ENCODE results near the gene OCLN.
"Not testable (repeated sequence)": the region's sequence is repeated elsewhere in the genome, so short reads cannot be mapped to it uniquely, and the experiment has no call there.

OCLN gene

DNA sequence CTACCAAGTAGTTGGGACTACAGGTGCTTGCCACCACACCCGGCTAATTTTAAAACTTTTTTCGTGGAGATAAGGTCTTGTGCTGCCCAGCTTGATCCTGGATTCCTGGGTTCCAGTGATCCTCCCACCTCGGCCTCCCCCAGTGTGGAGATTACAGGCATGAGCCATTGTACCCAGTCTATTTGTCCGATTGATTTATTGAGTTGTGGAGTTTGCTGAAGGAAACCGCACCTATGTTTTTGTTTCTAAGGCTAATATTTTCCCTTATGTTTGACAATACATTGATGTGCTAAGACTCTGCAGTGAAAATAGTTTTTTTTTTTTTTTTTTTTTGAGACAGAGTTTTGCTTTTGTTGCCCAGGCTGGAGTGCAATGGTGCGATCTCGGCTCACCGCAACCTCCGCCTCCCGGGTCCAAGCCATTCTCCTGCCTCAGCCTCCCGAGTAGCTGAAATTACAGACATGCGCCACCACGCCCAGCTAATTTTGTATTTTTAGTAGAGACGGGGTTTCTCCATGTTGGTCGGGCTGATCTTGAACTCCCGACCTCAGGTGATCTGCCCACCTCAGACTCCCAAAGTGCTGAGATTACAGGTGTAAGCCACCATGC lies 20.0 kb upstream of the OCLN start:
- not testable (repeated sequence) for H3K4me3 Mint-ChIP-seq; H3K4me1 Mint-ChIP-seq (ENCODE audit: low read depth); H3K36me3 Mint-ChIP-seq (ENCODE audit: low read depth); H3K9me3 Mint-ChIP-seq; H3K27me3 Mint-ChIP-seq; H3K27ac Mint-ChIP-seq

- no peak overlapping the region for H3K4me3 Mint-ChIP-seq
- H3K36me3 Mint-ChIP-seq (ENCODE audit: low read depth), result no peaks in the 10 kb centered on the region
- H3K4me1 Mint-ChIP-seq (ENCODE audit: low read depth), result no peaks in the 10 kb centered on the region
- H3K27ac Mint-ChIP-seq, result no peak overlapping the region
- no peaks in the 10 kb centered on the region for H3K27me3 Mint-ChIP-seq
- no peaks in the 10 kb centered on the region for H3K9me3 Mint-ChIP-seq
Observed at GRCh38 chr5:69477170-69477569, 15.4 kb upstream of the OCLN start.

- not testable (repeated sequence) for H3K9me3 Mint-ChIP-seq; H3K36me3 Mint-ChIP-seq (ENCODE audit: low read depth); H3K27me3 Mint-ChIP-seq; H3K4me1 Mint-ChIP-seq (ENCODE audit: low read depth); H3K4me3 Mint-ChIP-seq; H3K27ac Mint-ChIP-seq
Observed at GRCh38 chr5:69478296-69478695, 14.3 kb upstream of the OCLN start.

DNA sequence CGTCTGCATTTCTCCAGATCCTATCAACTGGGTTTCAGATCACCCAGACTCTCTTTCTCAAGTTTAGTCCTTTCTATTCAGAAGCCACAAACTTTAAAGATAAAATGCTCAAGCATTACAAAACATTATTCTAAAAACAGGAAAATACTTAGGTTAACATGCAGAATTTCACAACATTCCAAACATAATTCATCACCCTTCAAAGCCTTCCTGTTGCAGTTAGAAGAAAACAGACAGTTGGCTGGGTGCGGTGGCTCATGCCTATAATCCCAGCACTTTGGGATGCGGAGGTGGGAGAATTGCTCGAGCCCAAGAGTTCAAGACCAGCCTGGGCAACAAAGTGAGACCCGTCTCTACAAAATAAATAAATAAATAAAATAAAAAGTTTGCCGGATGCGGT lies 7.7 kb upstream of the OCLN start:
- H3K4me1 Mint-ChIP-seq (ENCODE audit: low read depth), result no peaks in the 10 kb centered on the region
- no peak overlapping the region for H3K4me3 Mint-ChIP-seq
- H3K27me3 Mint-ChIP-seq, result peaks cover 19% of the 10 kb centered on the region
- H3K9me3 Mint-ChIP-seq, result no peaks in the 10 kb centered on the region
- no peak overlapping the region for H3K27ac Mint-ChIP-seq
- no peaks in the 10 kb centered on the region for H3K36me3 Mint-ChIP-seq (ENCODE audit: low read depth)

DNA sequence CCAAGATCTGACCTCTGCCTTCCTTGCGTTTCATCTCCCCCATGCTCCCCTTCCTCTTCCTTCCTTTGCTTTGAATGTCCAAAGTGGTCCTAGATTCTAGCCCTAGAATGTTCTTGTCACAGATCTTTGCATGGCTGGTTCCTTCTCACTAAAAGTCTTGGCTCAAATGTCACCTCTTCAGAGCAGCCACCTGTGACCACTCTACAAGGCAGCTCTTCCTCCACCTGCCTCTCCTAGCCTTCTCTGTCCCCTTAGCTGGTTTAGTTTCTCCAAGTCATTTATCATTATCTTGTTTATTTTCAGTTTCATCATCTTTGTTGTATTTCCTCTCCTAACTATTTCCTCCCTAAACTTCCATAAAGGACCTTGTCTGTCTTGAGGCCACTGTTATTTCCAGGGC lies 7.1 kb upstream of the OCLN start:
- Mint-ChIP-seq H3K36me3 (ENCODE audit: low read depth) (no peaks in the 10 kb centered on the region), H3K4me1 (ENCODE audit: low read depth) (no peaks in the 10 kb centered on the region), H3K27ac (no peak overlapping the region), H3K9me3 (no peaks in the 10 kb centered on the region), H3K4me3 (no peak overlapping the region), H3K27me3 (peaks cover 24% of the 10 kb centered on the region)

- Mint-ChIP-seq H3K36me3 (ENCODE audit: low read depth) (no peaks in the 10 kb centered on the region), H3K27ac (no peak overlapping the region), H3K4me1 (ENCODE audit: low read depth) (no peaks in the 10 kb centered on the region), H3K4me3 (no peak overlapping the region), H3K9me3 (no peaks in the 10 kb centered on the region), H3K27me3 (peaks cover 53% of the 10 kb centered on the region)
Observed at GRCh38 chr5:69489246-69489645, 3.3 kb upstream of the OCLN start.

- Mint-ChIP-seq H3K4me3 (peak overlapping the region; percentile 8), H3K27me3 (peaks cover 64% of the 10 kb centered on the region)
Observed at GRCh38 chr5:69491027-69491426, 1.6 kb upstream of the OCLN start.

GRCh38 chr5:69491838-69492390 lies 676 bp upstream of the OCLN start:
- Mint-ChIP-seq H3K4me3 (peak overlapping the region; percentile 74), H3K27ac (no peak overlapping the region), H3K27me3 (peaks cover 64% of the 10 kb centered on the region), H3K9me3 (no peaks in the 10 kb centered on the region), H3K36me3 (ENCODE audit: low read depth) (no peaks in the 10 kb centered on the region), H3K4me1 (ENCODE audit: low read depth) (no peaks in the 10 kb centered on the region)

More at GRCh38 chr5:69491027-69491426, 1.6 kb upstream of the OCLN start:
- Mint-ChIP-seq H3K4me1 (ENCODE audit: low read depth) (no peaks in the 10 kb centered on the region), H3K27ac (no peak overlapping the region), H3K36me3 (ENCODE audit: low read depth) (no peaks in the 10 kb centered on the region), H3K9me3 (no peaks in the 10 kb centered on the region)

- Mint-ChIP-seq H3K9me3 (no peaks in the 10 kb centered on the region), H3K4me1 (ENCODE audit: low read depth) (no peaks in the 10 kb centered on the region), H3K4me3 (peak overlapping the region; percentile 74), H3K27me3 (peaks cover 66% of the 10 kb centered on the region), H3K27ac (no peak overlapping the region), H3K36me3 (ENCODE audit: low read depth) (no peaks in the 10 kb centered on the region)
Observed at GRCh38 chr5:69492923-69493395, 369 bp downstream of the OCLN start.

DNA sequence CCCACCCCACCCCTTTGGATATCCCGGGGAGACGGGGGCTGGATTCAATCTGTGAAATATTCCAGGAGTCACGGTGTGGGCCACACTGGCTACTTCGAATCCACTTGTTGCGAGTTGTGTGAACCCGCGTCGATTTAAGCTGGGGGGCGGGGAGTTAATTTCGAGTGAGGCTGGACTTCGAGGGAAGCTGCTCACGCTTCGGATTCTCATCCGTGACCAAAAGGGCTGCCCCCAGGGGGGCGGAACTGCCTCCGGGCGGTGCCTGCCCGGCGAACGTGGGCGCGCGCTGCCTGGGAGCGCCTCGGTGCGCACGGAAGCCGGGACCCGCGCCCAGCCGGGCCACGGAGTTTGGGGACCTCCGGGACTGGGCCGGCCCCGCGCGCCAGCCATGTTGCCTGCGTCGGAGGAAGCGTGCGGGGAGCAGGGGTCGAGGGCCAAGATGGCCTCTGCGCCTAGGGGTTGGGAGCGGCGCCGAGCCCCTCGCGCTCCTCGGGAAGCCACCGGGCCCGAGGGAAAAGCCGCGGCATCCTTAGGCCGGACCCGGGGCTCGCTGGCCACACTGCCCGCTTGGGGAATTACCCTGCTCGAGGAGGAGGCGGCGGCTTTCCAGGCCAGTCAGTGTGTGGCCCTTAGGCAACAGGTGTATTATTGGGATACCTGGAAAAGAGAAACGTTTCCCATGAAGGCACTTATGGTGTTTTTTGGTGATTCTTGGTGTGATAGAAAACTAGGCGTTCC lies 975 bp downstream of the OCLN start:
- H3K27ac Mint-ChIP-seq, result no peak overlapping the region

DNA sequence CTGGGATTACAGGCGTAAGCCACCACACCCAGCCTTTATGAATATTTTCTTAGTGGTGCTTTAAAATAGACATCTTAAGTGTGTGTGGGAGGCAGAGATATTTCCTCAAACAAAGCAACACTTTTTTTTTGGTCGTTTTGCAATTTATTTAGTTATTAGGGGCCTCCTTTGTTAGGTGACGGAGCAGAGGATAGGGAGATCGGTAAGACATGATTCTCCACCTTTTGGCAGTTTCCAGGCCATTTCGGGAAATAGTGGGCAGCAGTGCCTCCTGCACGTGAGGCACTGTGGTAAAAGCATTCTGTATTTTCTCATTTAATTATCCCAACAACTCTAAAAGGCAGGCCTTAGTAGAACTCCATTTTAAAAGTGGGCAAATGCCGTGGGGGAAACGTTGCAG lies 1.9 kb downstream of the OCLN start:
- Mint-ChIP-seq H3K4me3 (no peak overlapping the region), H3K4me1 (ENCODE audit: low read depth) (no peaks in the 10 kb centered on the region), H3K36me3 (ENCODE audit: low read depth) (no peaks in the 10 kb centered on the region), H3K27me3 (peaks cover 60% of the 10 kb centered on the region), H3K9me3 (no peaks in the 10 kb centered on the region), H3K27ac (no peak overlapping the region)

More for the DNA sequence above, 975 bp downstream of the OCLN start:
- H3K9me3 Mint-ChIP-seq, result no peaks in the 10 kb centered on the region
- H3K27me3 Mint-ChIP-seq, result peaks cover 66% of the 10 kb centered on the region
- H3K4me3 Mint-ChIP-seq, result peak overlapping the region; percentile 74
- no peaks in the 10 kb centered on the region for H3K4me1 Mint-ChIP-seq (ENCODE audit: low read depth)
- H3K36me3 Mint-ChIP-seq (ENCODE audit: low read depth), result no peaks in the 10 kb centered on the region

DNA sequence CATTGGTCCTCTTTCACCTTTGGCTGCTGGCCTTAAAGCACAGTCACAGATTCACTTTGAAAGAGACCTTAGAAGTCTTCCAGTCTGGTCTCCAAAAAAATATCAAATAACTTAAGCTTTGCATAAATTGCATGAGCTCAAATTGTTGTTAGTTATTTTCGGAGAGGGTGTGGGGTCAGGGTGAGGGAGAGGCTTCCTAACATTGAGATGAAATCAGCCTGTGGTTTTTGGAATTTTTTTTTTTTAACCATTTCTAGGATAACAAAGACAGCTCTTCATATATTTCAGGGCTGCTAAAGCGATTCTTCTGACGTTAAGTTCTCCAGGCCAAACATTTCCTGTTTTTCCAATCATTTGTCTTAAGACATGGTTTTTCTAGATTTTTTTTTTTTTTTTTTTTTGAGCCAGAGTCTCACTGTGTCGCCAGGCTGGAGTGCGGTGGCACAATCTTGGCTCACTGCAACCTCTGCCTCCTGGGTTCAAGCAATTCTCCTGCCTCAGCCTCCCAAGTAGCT lies 4.5 kb downstream of the OCLN start:
- no peaks in the 10 kb centered on the region for H3K9me3 Mint-ChIP-seq

DNA sequence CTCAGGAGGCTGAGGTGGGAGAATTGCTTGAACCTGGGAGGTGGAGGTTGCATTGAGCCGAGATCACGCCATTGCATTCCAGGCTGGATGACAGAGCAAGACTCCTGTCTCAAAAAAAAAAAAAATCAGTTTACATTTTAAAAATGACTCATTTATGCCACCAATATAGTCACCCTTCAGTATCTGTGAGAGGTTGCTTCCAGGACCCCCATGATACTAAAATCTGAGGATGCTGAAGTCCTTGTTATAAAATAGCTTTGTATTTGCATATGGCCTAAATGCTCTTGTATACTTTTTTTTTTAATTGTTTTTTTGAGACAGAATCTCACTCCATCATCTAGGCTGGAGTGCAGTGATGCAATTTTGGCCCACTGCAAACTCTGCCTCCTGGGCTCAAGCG lies 5.8 kb downstream of the OCLN start:
- Mint-ChIP-seq H3K36me3 (ENCODE audit: low read depth) (no peaks in the 10 kb centered on the region), H3K4me1 (ENCODE audit: low read depth) (no peaks in the 10 kb centered on the region), H3K27me3 (peaks cover 38% of the 10 kb centered on the region), H3K9me3 (no peaks in the 10 kb centered on the region), H3K4me3 (no peak overlapping the region), H3K27ac (no peak overlapping the region)

More for the DNA sequence above, 4.5 kb downstream of the OCLN start:
- Mint-ChIP-seq H3K27ac (no peak overlapping the region), H3K4me3 (no peak overlapping the region), H3K4me1 (ENCODE audit: low read depth) (no peaks in the 10 kb centered on the region), H3K36me3 (ENCODE audit: low read depth) (no peaks in the 10 kb centered on the region), H3K27me3 (peaks cover 43% of the 10 kb centered on the region)

- H3K36me3 Mint-ChIP-seq (ENCODE audit: low read depth), result no peaks in the 10 kb centered on the region
- H3K9me3 Mint-ChIP-seq, result no peaks in the 10 kb centered on the region
- no peak overlapping the region for H3K27ac Mint-ChIP-seq
- no peak overlapping the region for H3K4me3 Mint-ChIP-seq
- H3K27me3 Mint-ChIP-seq, result peaks cover 10% of the 10 kb centered on the region
- no peaks in the 10 kb centered on the region for H3K4me1 Mint-ChIP-seq (ENCODE audit: low read depth)
Observed at GRCh38 chr5:69502367-69502766, 9.8 kb downstream of the OCLN start.

GRCh38 chr5:69502767-69503488 lies 10.3 kb downstream of the OCLN start:
- Mint-ChIP-seq H3K27ac (no peak overlapping the region), H3K4me3 (no peak overlapping the region)

More at GRCh38 chr5:69502767-69503488, 10.3 kb downstream of the OCLN start:
- peaks cover 10% of the 10 kb centered on the region for H3K27me3 Mint-ChIP-seq
- H3K4me1 Mint-ChIP-seq (ENCODE audit: low read depth), result no peaks in the 10 kb centered on the region
- no peaks in the 10 kb centered on the region for H3K36me3 Mint-ChIP-seq (ENCODE audit: low read depth)
- H3K9me3 Mint-ChIP-seq, result no peaks in the 10 kb centered on the region

Measured in stimulated activated naive CD8-positive, alpha-beta T cell treated with anti-CD3 and anti-CD28 coated beads, Interleukin-15, Interleukin-2, amounts not matched to agents 100 ng/mL and 50 ng/mL, for 24 hours (primary cell).